Panc1 (cell line): ENCODE measurements around the gene SLC25A10. TPM values are rescaled to one million over a fixed set of nuclear protein-coding genes. Genes with fewer than 3 reads are reported as not detected.
A peak's percentile ranks its signal among the peaks of the same experiment; 100 is the strongest.

Experiments used
- ATAC-seq: fragments of 200-7000 bp; cut with Tn5 transposase; 2 replicates; pipeline ENCODE4 v1.9.1; 2020; ENCODE audit warnings: mild to moderate bottlenecking, moderate library complexity
- BruUV-seq: library from RNA; stranded (reverse); fragments of 400-500 nt; replicated peaks from 2 replicates; lab custom pipeline; 2021; lab: Mats Ljungman, UMichigan
- CTCF ChIA-PET: fragments of 300-600 bp; sonication (Branson Sonifier 250); formaldehyde crosslinking; loops from one replicate; lab custom pipeline; 2022; ENCODE audit warnings: antibody characterized with exemption; lab: Charles Lee
- POLR2A ChIA-PET: fragments of 300-600 bp; sonication (Branson Sonifier 250); formaldehyde crosslinking; loops from one replicate; lab custom pipeline; 2022; ENCODE audit warnings: antibody characterized with exemption; lab: Charles Lee
- DNase-seq: peaks from one replicate; pipeline ENCODE4 v3.0.0-alpha.2; 2010; ENCODE audit warnings: low read depth, low spot score
- H3K27ac ChIP-seq: 2 replicates; pipeline ENCODE4 v1.5.1; 2011; ENCODE audit warnings: mild to moderate bottlenecking, low read length, inconsistent platforms
- H3K27me3 ChIP-seq: fragments of 200-500 bp; sonication (Bioruptor generic); 2 replicates; pipeline ENCODE4 v1.6.0; 2014; ENCODE audit warnings: low read length, inconsistent platforms; ENCODE audit not compliant: control insufficient read depth, insufficient read depth
- H3K36me3 ChIP-seq: fragments of 200-500 bp; sonication (Bioruptor generic); 2 replicates; pipeline ENCODE4 v1.5.1; 2014; ENCODE audit warnings: inconsistent platforms, mild to moderate bottlenecking, low read length, moderate library complexity; ENCODE audit not compliant: control insufficient read depth, insufficient read depth
- H3K4me1 ChIP-seq: 2 replicates; pipeline ENCODE4 v1.5.1; 2011; ENCODE audit warnings: inconsistent platforms, mild to moderate bottlenecking, low read length, moderate library complexity; ENCODE audit not compliant: control insufficient read depth, insufficient read depth
- H3K4me3 ChIP-seq, 2 experiments: 2 replicates each; pipeline ENCODE4 v1.5.1; 2011 to 2012; ENCODE audit warnings: low read depth in 2 of 2, low read length in 2 of 2, mild to moderate bottlenecking in 2 of 2, inconsistent platforms in 1 of 2, moderate library complexity in 1 of 2
- H3K9me3 ChIP-seq: fragments of 200-500 bp; sonication (Bioruptor generic); 2 replicates; pipeline ENCODE4 v1.5.1; 2014; ENCODE audit warnings: low read depth, mild to moderate bottlenecking, inconsistent platforms, low read length, moderate library complexity; ENCODE audit not compliant: control insufficient read depth, insufficient read depth
- CTCF ChIP-seq: fragments of 450-650 bp; IDR thresholded peaks from 2 replicates; pipeline ENCODE4 v1.5.1; 2017; ENCODE audit warnings: mild to moderate bottlenecking
- POLR2AphosphoS5 ChIP-seq: IDR thresholded peaks from 2 replicates; pipeline ENCODE4 v1.6.1; 2012; ENCODE audit warnings: mild to moderate bottlenecking, low read depth, low read length, moderate library complexity
- REST ChIP-seq, 2 experiments: IDR thresholded peaks; 2 replicates each; pipeline ENCODE4 v1.6.1; 2011 to 2012; ENCODE audit warnings: low read depth in 2 of 2, control low read depth in 1 of 2, low read length in 1 of 2, mild to moderate bottlenecking in 1 of 2, moderate library complexity in 1 of 2; ENCODE audit not compliant: insufficient read depth in 1 of 2
- SIN3A ChIP-seq: IDR thresholded peaks from 2 replicates; pipeline ENCODE4 v1.6.1; 2012; ENCODE audit warnings: low read depth, mild to moderate bottlenecking, low read length, moderate library complexity, borderline replicate concordance; ENCODE audit not compliant: insufficient read depth
- TCF7L2 ChIP-seq: IDR thresholded peaks from 2 replicates; pipeline ENCODE4 v1.6.1; 2011; ENCODE audit warnings: mild to moderate bottlenecking, low read depth, low read length, inconsistent platforms
- in situ Hi-C: cut with HindIII; loops from 2 replicates; pipeline ENCODE4 v1.10.0; 2016; ENCODE audit warnings: low sequenced_read_pairs, low pct_unique_long_range_greater_than_20kb
- intact Hi-C: fragments of 100-400 bp; cut with micrococcal nuclease; formaldehyde crosslinking; loops from one replicate; pipeline ENCODE4 v1.10.0; 2022; ENCODE audit not compliant: unreplicated experiment
- total RNA-seq: library from RNA; stranded (reverse); gene quantifications from one replicate; pipeline ENCODE4 v1.2.1, GENCODE V29; 2021; ENCODE audit not compliant: unreplicated experiment

The SLC25A10 gene
- total RNA-seq, 1 experiment from 2014 or later = 81.2 TPM

- H3K4me3 ChIP-seq = no peak overlapping the region
- no peak overlapping the region for H3K27ac ChIP-seq
- DNase-seq = no peak
- no peaks in the 10 kb centered on the region for H3K27me3 ChIP-seq
- no TSS peak for BruUV-seq
- 0 out of 2 replicates have a peak, but pooled peaks have one; percentile 3 for ATAC-seq
- no peak for TF ChIP-seq CTCF
- no peaks in the 10 kb centered on the region for H3K9me3 ChIP-seq
- ChIA-PET CTCF (no interaction called here), POLR2A (interaction anchor here (0.6 kb wide), 2 partner anchors 16 to 178 kb away, joined by 3 read pairs; no protein-coding TSS in a partner anchor)
- H3K36me3 ChIP-seq = peaks cover 18% of the 10 kb centered on the region
- peaks cover 2% of the 10 kb centered on the region for H3K4me1 ChIP-seq
- in situ Hi-C loops = no loop called here
- intact Hi-C loops = no loop called here
Observed at GRCh38 chr17:81690549-81690948, 21.5 kb upstream of the SLC25A10 start.

- ChIA-PET POLR2A (interaction anchor here (0.6 kb wide), 2 partner anchors 16 to 179 kb away, joined by 3 read pairs; no protein-coding TSS in a partner anchor), CTCF (no interaction called here)
- Histone ChIP-seq H3K27ac (no peak overlapping the region), H3K9me3 (no peaks in the 10 kb centered on the region), H3K4me1 (no peaks in the 10 kb centered on the region), H3K4me3 (no peak overlapping the region), H3K27me3 (no peaks in the 10 kb centered on the region), H3K36me3 (peaks cover 19% of the 10 kb centered on the region)
- in situ Hi-C loops = no loop called here
- ATAC-seq (no peak), DNase-seq (no peak)
- intact Hi-C loops = no loop called here
- no peak for TF ChIP-seq TCF7L2
- no peak for TF ChIP-seq POLR2AphosphoS5
- TF ChIP-seq REST (IDR thresholded peaks at IDR 0.05; ENCODE audit: insufficient read depth in 1 of 2, low read depth in 2 of 2, low read length in 1 of 2) = no peak
- no peak for TF ChIP-seq SIN3A
- no peak for TF ChIP-seq CTCF
- BruUV-seq = no TSS peak
Observed at GRCh38 chr17:81691196-81691595, 20.9 kb upstream of the SLC25A10 start.
